HEK293T (cell line): ENCODE data around the gene NKAIN2.

Experiments
- CTCF ChIA-PET: fragments of 350-600 bp; formaldehyde crosslinking; extraction: SDS; loops from one replicate; lab custom pipeline; 2021; ENCODE audit warnings: antibody characterized with exemption, inconsistent platforms; lab: Yijun Ruan, JAX
- POLR2A ChIA-PET: fragments of 350-600 bp; formaldehyde crosslinking; extraction: SDS; loops from one replicate; lab custom pipeline; 2020; ENCODE audit warnings: antibody characterized with exemption, inconsistent platforms; lab: Yijun Ruan, JAX
- DNase-seq: peaks from one replicate; pipeline ENCODE4 v3.0.0; 2012; ENCODE audit warnings: mixed read lengths; ENCODE audit errors: extremely low spot score
- ARNT ChIP-seq: fragments of 450-650 bp; IDR thresholded peaks from 2 replicates; pipeline ENCODE4 v1.6.1; 2017; ENCODE audit warnings: mild to moderate bottlenecking
- BHLHE40 ChIP-seq: fragments of 450-650 bp; IDR thresholded peaks from 2 replicates; pipeline ENCODE4 v1.6.1; 2016; ENCODE audit warnings: mild to moderate bottlenecking, moderate library complexity, borderline replicate concordance
- CTBP1 ChIP-seq: fragments of 450-650 bp; IDR thresholded peaks from 2 replicates; pipeline ENCODE4 v1.6.1; 2016; ENCODE audit warnings: borderline replicate concordance
- ELF4 ChIP-seq: fragments of 450-650 bp; IDR thresholded peaks from 2 replicates; pipeline ENCODE4 v1.6.1; 2017; ENCODE audit warnings: antibody characterized with exemption
- FOXA1 ChIP-seq: fragments of 450-650 bp; IDR thresholded peaks from 2 replicates; pipeline ENCODE4 v1.6.1; 2016; ENCODE audit warnings: mild to moderate bottlenecking
- FOXK2 ChIP-seq: fragments of 450-650 bp; IDR thresholded peaks from 2 replicates; pipeline ENCODE4 v1.6.1; 2016; ENCODE audit warnings: mild to moderate bottlenecking
- FOXM1 ChIP-seq: fragments of 450-650 bp; IDR thresholded peaks from 2 replicates; pipeline ENCODE4 v1.6.1; 2017; ENCODE audit warnings: mild to moderate bottlenecking, borderline replicate concordance
- HDGF ChIP-seq: fragments of 450-650 bp; IDR thresholded peaks from 2 replicates; pipeline ENCODE4 v1.6.1; 2017; ENCODE audit warnings: antibody characterized with exemption, borderline replicate concordance
- L3MBTL2 ChIP-seq: fragments of 450-650 bp; conservative IDR thresholded peaks from 2 replicates; pipeline ENCODE4 v1.6.1; 2016; ENCODE audit warnings: mild to moderate bottlenecking
- LEF1 ChIP-seq: fragments of 450-650 bp; IDR thresholded peaks from 2 replicates; pipeline ENCODE4 v1.6.1; 2017; ENCODE audit warnings: mild to moderate bottlenecking, borderline replicate concordance
- NFRKB ChIP-seq: fragments of 450-650 bp; IDR thresholded peaks from 2 replicates; pipeline ENCODE4 v1.6.1; 2016; ENCODE audit warnings: mild to moderate bottlenecking, moderate library complexity
- SP1 ChIP-seq: fragments of 450-650 bp; IDR thresholded peaks from 2 replicates; pipeline ENCODE4 v1.6.1; 2017
- SUZ12 ChIP-seq: fragments of 450-650 bp; IDR thresholded peaks from 2 replicates; pipeline ENCODE4 v1.6.1; 2016; ENCODE audit warnings: mild to moderate bottlenecking
- TARDBP ChIP-seq: fragments of 450-650 bp; IDR thresholded peaks from 2 replicates; pipeline ENCODE4 v1.6.1; 2016
- ZNF384 ChIP-seq: fragments of 450-650 bp; IDR thresholded peaks from 2 replicates; pipeline ENCODE4 v1.6.1; 2016
- TF ChIP-seq, protein P1 (sequence below): fragments of 450-650 bp; IDR thresholded peaks from 2 replicates; pipeline ENCODE4 v1.6.1; 2016

Gene NKAIN2

DNA sequence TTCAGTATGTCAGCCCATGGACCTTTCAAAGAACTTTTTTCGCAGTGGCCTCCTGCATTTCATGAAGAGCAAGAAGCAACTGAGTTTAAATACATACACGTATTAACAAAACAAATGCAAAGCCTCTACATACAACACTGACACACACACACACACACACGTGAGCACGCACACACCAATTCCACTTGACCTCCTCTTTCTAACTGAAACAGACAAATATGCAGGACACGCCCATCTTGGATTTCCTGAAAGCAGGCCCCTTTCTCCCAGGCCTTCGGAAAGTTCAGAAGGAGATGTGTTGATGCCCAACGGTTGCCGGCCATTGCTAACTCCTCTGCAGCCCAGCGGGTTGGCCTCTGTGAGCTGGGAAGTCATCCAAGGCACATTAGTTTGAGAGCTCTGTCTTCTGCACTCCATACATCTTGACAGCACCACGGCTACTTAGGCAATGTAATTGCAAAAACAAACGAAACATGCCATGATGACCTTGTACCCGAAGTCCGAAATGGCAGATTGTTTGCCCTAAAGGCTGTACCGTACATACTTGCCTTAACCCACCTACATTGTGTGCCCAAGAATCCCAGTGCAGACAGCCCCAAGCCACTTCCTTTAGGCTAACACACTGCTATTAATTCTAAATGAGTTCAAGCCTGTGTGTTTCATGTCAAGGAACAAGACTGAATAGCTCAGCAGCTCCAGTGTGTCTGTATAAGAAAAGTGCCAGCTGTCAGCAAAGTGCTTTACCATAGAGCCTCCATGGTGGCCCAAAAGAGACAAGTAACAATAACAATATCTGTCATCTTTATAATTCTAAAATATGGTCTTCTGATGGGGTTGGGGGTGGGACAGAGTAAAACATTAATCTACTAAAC lies 1019.8 kb downstream of the NKAIN2 start:
- CTCF ChIA-PET, result interaction anchor here (0.6 to 0.7 kb wide), 3 partner anchors 141 to 1171 kb away, joined by 3 to 5 read pairs (median 3); no protein-coding TSS in a partner anchor
- POLR2A ChIA-PET, result interaction anchor here (0.8 to 1.5 kb wide), 2 partner anchors 139 to 227 kb away, joined by 3 read pairs; partner anchors contain the start of gene RNF217
- peak; percentile 96 for TF ChIP-seq CTBP1
- peak; percentile 67; the same call in 1 of the 2 replicates for TF ChIP-seq ARNT
- no peak for TF ChIP-seq NFRKB
- TF ChIP-seq, protein P1, sequence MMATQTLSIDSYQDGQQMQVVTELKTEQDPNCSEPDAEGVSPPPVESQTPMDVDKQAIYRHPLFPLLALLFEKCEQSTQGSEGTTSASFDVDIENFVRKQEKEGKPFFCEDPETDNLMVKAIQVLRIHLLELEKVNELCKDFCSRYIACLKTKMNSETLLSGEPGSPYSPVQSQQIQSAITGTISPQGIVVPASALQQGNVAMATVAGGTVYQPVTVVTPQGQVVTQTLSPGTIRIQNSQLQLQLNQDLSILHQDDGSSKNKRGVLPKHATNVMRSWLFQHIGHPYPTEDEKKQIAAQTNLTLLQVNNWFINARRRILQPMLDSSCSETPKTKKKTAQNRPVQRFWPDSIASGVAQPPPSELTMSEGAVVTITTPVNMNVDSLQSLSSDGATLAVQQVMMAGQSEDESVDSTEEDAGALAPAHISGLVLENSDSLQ, result peak; percentile 88
- peak; percentile 56 for DNase-seq

DNA sequence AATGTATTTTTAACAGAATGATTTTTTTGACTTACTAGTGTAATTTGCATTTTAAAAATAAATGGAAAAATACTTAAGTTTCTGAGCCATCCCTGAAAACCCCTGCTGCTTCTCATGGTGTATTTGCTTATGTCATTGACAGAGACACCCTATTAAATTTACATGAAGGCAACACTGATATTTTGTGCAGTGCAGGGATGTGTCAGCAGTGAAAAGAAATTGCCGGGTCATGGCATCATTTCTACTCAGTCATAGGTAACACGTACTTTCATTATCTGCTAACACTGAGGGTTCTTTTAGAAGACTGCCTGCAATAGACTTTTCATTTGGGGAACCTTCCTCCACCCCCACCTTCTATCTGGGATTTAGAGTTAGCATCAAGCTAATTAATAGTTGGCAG lies 1021.9 kb downstream of the NKAIN2 start:
- DNase-seq, result no peak
- TF ChIP-seq FOXA1 (no peak), L3MBTL2 (no peak), FOXM1 (no peak), BHLHE40 (no peak), HDGF (no peak), NFRKB (no peak), ARNT (no peak), TARDBP (no peak), SUZ12 (no peak), CTBP1 (no peak), SP1 (no peak), ELF4 (no peak), FOXK2 (no peak), LEF1 (no peak), ZNF384 (no peak)
- TF ChIP-seq, protein P1, result no peak
- POLR2A ChIA-PET, result no interaction called here
- CTCF ChIA-PET, result no interaction called here

DNA sequence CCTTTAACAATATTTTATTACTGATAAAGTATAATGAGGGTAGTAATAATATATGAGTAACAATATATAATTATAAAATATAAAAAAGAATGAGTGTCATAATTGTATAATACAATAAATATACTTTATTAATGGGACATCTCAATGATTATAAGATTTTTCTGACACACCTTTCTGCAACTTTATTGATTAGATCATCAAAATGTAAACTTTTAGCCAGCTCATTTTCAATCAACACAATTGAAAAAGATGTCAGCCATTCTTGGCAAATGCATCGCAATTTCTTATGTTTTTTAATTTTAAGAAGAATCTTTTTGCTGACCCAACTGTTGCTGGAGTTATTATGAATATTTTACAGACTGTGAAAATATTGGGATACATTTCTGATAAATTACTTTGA lies 1026.2 kb downstream of the NKAIN2 start:
- POLR2A ChIA-PET, result no interaction called here
- TF ChIP-seq HDGF (no peak), CTBP1 (no peak), SP1 (no peak), FOXM1 (no peak), ZNF384 (no peak), ELF4 (no peak), NFRKB (no peak), BHLHE40 (no peak), LEF1 (no peak), ARNT (no peak), L3MBTL2 (no peak)
- CTCF ChIA-PET, result no interaction called here

DNA sequence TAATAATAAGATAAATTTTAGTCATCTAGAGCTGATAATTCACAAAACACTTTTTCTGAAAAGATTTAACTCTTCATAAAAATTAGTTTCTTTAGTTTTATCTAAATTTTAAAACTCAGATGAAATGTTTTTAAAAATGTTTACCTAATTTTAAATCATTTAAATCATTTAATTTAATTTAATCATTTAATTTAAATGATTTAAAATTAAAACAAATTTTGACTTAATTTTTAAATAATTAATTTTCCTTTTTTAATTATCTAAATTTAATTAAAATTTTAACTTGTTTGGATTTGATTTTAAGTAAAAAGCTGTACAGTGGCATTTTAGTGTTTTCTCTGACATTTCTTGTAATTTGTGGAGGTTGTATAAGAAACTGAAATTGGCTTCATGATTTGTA lies 1026.8 kb downstream of the NKAIN2 start:
- no peak for DNase-seq
- CTCF ChIA-PET, result no interaction called here
- TF ChIP-seq FOXK2, result no peak

More for the DNA sequence above, 1026.2 kb downstream of the NKAIN2 start:
- no peak for DNase-seq

DNA sequence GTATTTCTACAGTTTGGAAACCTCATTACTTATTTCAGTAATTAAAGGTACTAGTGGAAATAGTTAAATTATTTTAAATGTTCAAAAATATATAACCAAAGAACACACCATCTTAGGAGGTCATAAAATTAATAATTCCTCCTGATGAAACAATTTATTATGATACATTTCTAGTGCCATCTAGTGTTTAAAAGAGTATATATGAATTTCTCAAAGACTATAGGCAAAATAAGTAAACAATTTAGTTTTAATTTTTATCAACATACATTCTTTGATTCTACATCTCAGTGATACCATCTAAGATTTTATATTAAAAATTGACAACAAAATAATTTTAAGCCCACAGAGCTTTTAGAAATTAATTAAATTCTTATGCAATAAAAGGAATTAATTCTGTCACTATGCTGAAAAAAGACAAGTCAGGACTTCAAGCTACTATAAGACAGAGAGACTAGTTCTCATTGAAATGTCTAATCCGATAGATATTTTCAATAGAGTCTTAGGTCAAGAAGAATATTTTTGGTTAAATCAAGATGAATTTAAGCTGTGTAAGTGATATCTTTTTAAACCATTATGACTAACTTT lies 1050.8 kb downstream of the NKAIN2 start:
- TF ChIP-seq L3MBTL2, result no peak
- TF ChIP-seq ARNT, result no peak
- no peak for TF ChIP-seq FOXK2
- no peak for TF ChIP-seq HDGF
- no peak for TF ChIP-seq SP1
- no peak for TF ChIP-seq FOXA1
- no peak for TF ChIP-seq BHLHE40
- TF ChIP-seq, protein P1, result no peak
- no peak for TF ChIP-seq ZNF384
- TF ChIP-seq TARDBP, result no peak
- TF ChIP-seq CTBP1, result no peak
- no peak for TF ChIP-seq LEF1
- no peak for TF ChIP-seq SUZ12
- no peak for TF ChIP-seq ELF4
- no peak for TF ChIP-seq NFRKB
- TF ChIP-seq FOXM1, result no peak
- no peak for DNase-seq
- ChIA-PET POLR2A (no interaction called here), CTCF (interaction anchor here (0.9 to 1.2 kb wide), 3 partner anchors 8 to 11 kb away, joined by 3 to 6 read pairs (median 4); no protein-coding TSS in a partner anchor)

More for the DNA sequence above, 1026.8 kb downstream of the NKAIN2 start:
- POLR2A ChIA-PET, result no interaction called here

DNA sequence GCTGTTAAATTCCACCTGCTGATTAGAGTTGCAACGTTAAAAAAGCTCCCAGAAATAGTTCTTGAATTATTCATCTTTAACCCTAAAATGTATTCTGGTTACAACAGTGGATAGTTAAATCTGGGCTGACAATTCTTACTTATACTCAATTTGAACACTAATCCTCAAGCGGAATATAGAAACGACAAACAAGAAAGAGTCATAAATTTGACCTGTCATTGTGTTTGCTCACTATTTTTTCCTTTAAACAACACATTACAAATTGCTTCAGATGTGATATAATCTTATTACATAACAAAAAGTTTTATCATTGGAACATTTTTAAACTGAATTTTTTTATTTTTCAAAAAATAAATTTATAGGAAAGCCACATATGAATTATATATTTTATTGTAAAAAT lies 1054.1 kb downstream of the NKAIN2 start:
- CTCF ChIA-PET, result no interaction called here
- POLR2A ChIA-PET, result no interaction called here
- TF ChIP-seq, protein P1, result peak; percentile 71
- TF ChIP-seq HDGF, result no peak
- DNase-seq, result no peak
